Mesenchymal stem cell (in vitro differentiated cells and primary cell): ENCODE results near the gene HIVEP1.

Source experiments
- DNase-seq: peaks from one replicate; pipeline ENCODE4 v3.0.0-alpha.2; 2013
- H2AFZ ChIP-seq: one replicate; pipeline ENCODE4 v1.6.1; 2013; ENCODE audit warnings: low read depth, mild to moderate bottlenecking, control low read depth, inconsistent platforms, low read length, moderate library complexity
- H2AK5ac ChIP-seq: 2 replicates; pipeline ENCODE4 v1.6.1; 2013; ENCODE audit warnings: low read length, moderate library complexity, mild to moderate bottlenecking, inconsistent platforms; ENCODE audit not compliant: severe bottlenecking
- H2BK120ac ChIP-seq: one replicate; pipeline ENCODE4 v1.6.1; 2013; ENCODE audit warnings: low read depth, mild to moderate bottlenecking, inconsistent platforms, low read length, moderate library complexity
- H2BK12ac ChIP-seq, 2 experiments: one replicate each; pipeline ENCODE4 v1.6.1; 2013; ENCODE audit warnings: inconsistent platforms in 2 of 2, low read length in 2 of 2, mild to moderate bottlenecking in 2 of 2, moderate library complexity in 2 of 2, control low read depth in 1 of 2
- H2BK15ac ChIP-seq: one replicate; pipeline ENCODE4 v1.6.1; 2013; ENCODE audit warnings: mild to moderate bottlenecking, low read depth, inconsistent platforms; ENCODE audit not compliant: poor library complexity, severe bottlenecking
- H2BK5ac ChIP-seq: 2 replicates; pipeline ENCODE4 v1.6.1; 2013; ENCODE audit warnings: low read depth, mild to moderate bottlenecking, low read length, control low read depth, inconsistent platforms; ENCODE audit not compliant: poor library complexity, severe bottlenecking
- H3K14ac ChIP-seq, 2 experiments: one replicate each; pipeline ENCODE4 v1.6.1; 2013; ENCODE audit warnings: inconsistent platforms in 2 of 2, low read length in 2 of 2, control low read depth in 1 of 2, mild to moderate bottlenecking in 1 of 2, moderate library complexity in 1 of 2
- H3K18ac ChIP-seq, 2 experiments: one replicate each; pipeline ENCODE4 v1.6.1; 2013; ENCODE audit warnings: inconsistent platforms in 2 of 2, low read length in 2 of 2, control low read depth in 1 of 2, low read depth in 1 of 2, mild to moderate bottlenecking in 1 of 2
- H3K23ac ChIP-seq, 2 experiments: one replicate each; pipeline ENCODE4 v1.6.1; 2013; ENCODE audit warnings: inconsistent platforms in 2 of 2, low read length in 2 of 2, mild to moderate bottlenecking in 2 of 2, moderate library complexity in 2 of 2, control low read depth in 1 of 2
- H3K27ac ChIP-seq: 2 replicates; pipeline ENCODE4 v1.5.1; 2013; ENCODE audit warnings: mild to moderate bottlenecking, moderate library complexity, low read length, control low read depth, inconsistent platforms; ENCODE audit not compliant: poor library complexity, severe bottlenecking
- H3K27me3 ChIP-seq, 2 experiments: 2 replicates each; pipeline versions ENCODE4 v1.6.1 to v1.7.0; 2013; ENCODE audit warnings: low read length in 2 of 2, mild to moderate bottlenecking in 2 of 2, moderate library complexity in 2 of 2, control low read depth in 1 of 2, inconsistent platforms in 1 of 2; ENCODE audit not compliant: control insufficient read depth in 1 of 2, insufficient read depth in 1 of 2
- H3K36me3 ChIP-seq, 2 experiments: 2 replicates each; pipeline versions ENCODE4 v1.6.1 to v1.7.0; 2013; ENCODE audit warnings: low read length in 2 of 2, control low read depth in 1 of 2, inconsistent platforms in 1 of 2, low read depth in 1 of 2, mild to moderate bottlenecking in 1 of 2; ENCODE audit not compliant: insufficient read depth in 2 of 2, control insufficient read depth in 1 of 2
- H3K4ac ChIP-seq, 2 experiments: one replicate each; pipeline ENCODE4 v1.6.1; 2013; ENCODE audit warnings: inconsistent platforms in 2 of 2, low read length in 2 of 2, mild to moderate bottlenecking in 2 of 2, moderate library complexity in 2 of 2, control low read depth in 1 of 2, low read depth in 1 of 2
- H3K4me1 ChIP-seq: 2 replicates; pipeline ENCODE4 v1.6.1; 2013; ENCODE audit warnings: low read depth, low read length, control low read depth; ENCODE audit not compliant: control insufficient read depth, insufficient read depth
- H3K4me2 ChIP-seq: 2 replicates; pipeline ENCODE4 v1.6.1; 2013; ENCODE audit warnings: low read length, mild to moderate bottlenecking, inconsistent platforms; ENCODE audit not compliant: poor library complexity, severe bottlenecking
- H3K4me3 ChIP-seq, 2 experiments: 2 replicates each; pipeline versions ENCODE4 v1.5.1 to v1.7.0; 2013; ENCODE audit warnings: low read length in 2 of 2, mild to moderate bottlenecking in 2 of 2, control low read depth in 1 of 2, low read depth in 1 of 2; ENCODE audit not compliant: insufficient read depth in 1 of 2
- H3K79me1 ChIP-seq: replicated peaks from 2 replicates; pipeline ENCODE4 v1.6.1; 2013; ENCODE audit warnings: mild to moderate bottlenecking, control low read depth, low read length, inconsistent platforms; ENCODE audit not compliant: poor library complexity, severe bottlenecking
- H3K9ac ChIP-seq: 2 replicates; pipeline ENCODE4 v1.7.0; 2013; ENCODE audit warnings: mild to moderate bottlenecking, low read length, moderate library complexity
- H3K9me3 ChIP-seq: 2 replicates; pipeline ENCODE4 v1.7.0; 2013; ENCODE audit warnings: mild to moderate bottlenecking, low read length; ENCODE audit not compliant: control insufficient read depth
- H4K8ac ChIP-seq: one replicate; pipeline ENCODE4 v1.6.1; 2013; ENCODE audit warnings: inconsistent platforms, mild to moderate bottlenecking, low read length, moderate library complexity
- H4K91ac ChIP-seq: one replicate; pipeline ENCODE4 v1.6.1; 2013; ENCODE audit warnings: mild to moderate bottlenecking, low read length, inconsistent platforms
- WGBS: methylation state at CpG from one replicate; pipeline ENCODE4 v1.1.7; 2013; ENCODE audit warnings: mixed read lengths; 5-methylcytosine and 5-hydroxymethylcytosine counted together

Gene HIVEP1

GRCh38 chr6:12173181-12173580, 161.1 kb downstream of the HIVEP1 start:
- H3K79me1 ChIP-seq, result no peaks in the 10 kb centered on the region
- no peak overlapping the region for H3K27ac ChIP-seq
- no peak overlapping the region for H2BK120ac ChIP-seq
- H2BK12ac ChIP-seq, result no peak overlapping the region
- H3K23ac ChIP-seq, result no peak overlapping the region
- no peak overlapping the region for H4K8ac ChIP-seq
- DNase-seq, result no peak
- 93% methylated on average over 4 of the region's 5 CpGs for WGBS
- H3K18ac ChIP-seq, result no peak overlapping the region
- H2BK5ac ChIP-seq, result no peak overlapping the region
- no peaks in the 10 kb centered on the region for H3K36me3 ChIP-seq
- no peak overlapping the region for H3K9ac ChIP-seq
- H2AFZ ChIP-seq, result no peak overlapping the region
- H3K9me3 ChIP-seq, result no peaks in the 10 kb centered on the region
- no peaks in the 10 kb centered on the region for H3K4me1 ChIP-seq
- H3K4me3 ChIP-seq, result no peak overlapping the region
- no peak overlapping the region for H2BK15ac ChIP-seq
- H4K91ac ChIP-seq, result no peak overlapping the region
- no peak overlapping the region for H3K4me2 ChIP-seq
- no peak overlapping the region for H2AK5ac ChIP-seq
- no peak overlapping the region for H3K14ac ChIP-seq
- no peak overlapping the region for H3K4ac ChIP-seq
- no peaks in the 10 kb centered on the region for H3K27me3 ChIP-seq

DNA sequence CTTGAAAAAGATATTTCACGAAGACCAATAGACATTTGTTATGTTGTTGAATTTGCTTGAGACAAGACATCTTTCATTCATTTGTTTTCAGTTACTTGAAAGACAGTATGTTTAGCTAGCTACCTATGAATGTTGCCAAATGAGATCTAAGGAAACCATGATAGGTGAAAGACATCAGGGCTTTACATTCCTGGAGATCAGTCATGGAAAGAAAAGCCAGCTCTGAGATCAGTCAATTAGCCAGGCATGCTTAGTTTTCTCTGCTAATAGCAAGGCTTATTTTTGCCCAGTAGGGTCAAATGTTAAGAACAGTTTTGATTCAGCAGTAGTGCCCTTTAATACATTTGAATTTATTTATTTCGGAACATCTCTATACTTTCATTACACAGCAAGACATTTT, 161.5 kb downstream of the HIVEP1 start:
- no peak for DNase-seq
- no peak overlapping the region for H3K27ac ChIP-seq
- no peak overlapping the region for H3K9ac ChIP-seq
- no peaks in the 10 kb centered on the region for H3K27me3 ChIP-seq
- H4K91ac ChIP-seq, result no peak overlapping the region
- H3K14ac ChIP-seq, result no peak overlapping the region
- WGBS, result 94% methylated on average over 2 of the region's 2 CpGs
- no peaks in the 10 kb centered on the region for H3K4me1 ChIP-seq
- no peak overlapping the region for H2BK120ac ChIP-seq
- H3K79me1 ChIP-seq, result no peaks in the 10 kb centered on the region
- no peak overlapping the region for H2BK15ac ChIP-seq
- no peak overlapping the region for H4K8ac ChIP-seq
- H3K18ac ChIP-seq, result no peak overlapping the region
- H3K4ac ChIP-seq, result no peak overlapping the region
- H3K9me3 ChIP-seq, result no peaks in the 10 kb centered on the region
- H3K23ac ChIP-seq, result no peak overlapping the region
- no peak overlapping the region for H2AK5ac ChIP-seq
- no peak overlapping the region for H2BK5ac ChIP-seq
- no peak overlapping the region for H3K4me3 ChIP-seq
- H2AFZ ChIP-seq, result no peak overlapping the region
- H3K4me2 ChIP-seq, result no peak overlapping the region
- no peak overlapping the region for H2BK12ac ChIP-seq
- no peaks in the 10 kb centered on the region for H3K36me3 ChIP-seq

DNA sequence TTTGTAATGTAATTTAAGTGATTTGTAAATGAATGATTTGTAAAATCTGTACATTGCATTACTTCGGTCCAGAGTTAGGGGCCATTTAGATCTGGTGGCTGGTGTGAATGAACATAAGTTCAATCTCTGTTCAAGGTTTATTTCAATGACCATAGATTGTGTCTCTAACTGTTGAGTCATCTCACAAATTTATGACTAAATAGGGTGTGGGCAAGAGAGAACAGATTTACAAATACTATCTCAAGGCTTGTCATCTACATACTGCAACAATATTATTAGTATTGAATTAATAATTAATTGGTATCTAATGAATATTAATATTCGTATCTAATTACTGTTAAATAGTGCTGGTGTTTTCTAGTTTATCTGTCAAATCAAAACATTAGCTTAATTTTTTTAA, 162.8 kb downstream of the HIVEP1 start:
- H3K27ac ChIP-seq, result no peak overlapping the region
- H3K4me1 ChIP-seq, result no peaks in the 10 kb centered on the region
- H3K18ac ChIP-seq, result no peak overlapping the region
- no peak overlapping the region for H3K4me3 ChIP-seq
- no peak overlapping the region for H3K14ac ChIP-seq
- H2BK120ac ChIP-seq, result no peak overlapping the region
- no peak overlapping the region for H4K8ac ChIP-seq
- no peaks in the 10 kb centered on the region for H3K36me3 ChIP-seq
- H2AK5ac ChIP-seq, result no peak overlapping the region
- H3K23ac ChIP-seq, result no peak overlapping the region
- no peaks in the 10 kb centered on the region for H3K79me1 ChIP-seq
- no peak overlapping the region for H2AFZ ChIP-seq
- no peak overlapping the region for H3K4ac ChIP-seq
- DNase-seq, result no peak
- WGBS, result 92% methylated on average over 1 of the region's 2 CpGs
- no peaks in the 10 kb centered on the region for H3K9me3 ChIP-seq
- H2BK12ac ChIP-seq, result no peak overlapping the region
- H3K27me3 ChIP-seq, result no peaks in the 10 kb centered on the region
- no peak overlapping the region for H4K91ac ChIP-seq
- H2BK5ac ChIP-seq, result no peak overlapping the region
- no peak overlapping the region for H2BK15ac ChIP-seq
- H3K9ac ChIP-seq, result no peak overlapping the region
- H3K4me2 ChIP-seq, result no peak overlapping the region

- no peaks in the 10 kb centered on the region for H3K79me1 ChIP-seq
- H3K4me1 ChIP-seq, result no peaks in the 10 kb centered on the region
- no peak overlapping the region for H3K18ac ChIP-seq
- WGBS, result 97% methylated on average over 8 of the region's 8 CpGs
- H2BK15ac ChIP-seq, result no peak overlapping the region
- H3K14ac ChIP-seq, result no peak overlapping the region
- H2AFZ ChIP-seq, result no peak overlapping the region
- no peaks in the 10 kb centered on the region for H3K36me3 ChIP-seq
- no peak overlapping the region for H3K4me2 ChIP-seq
- H2BK12ac ChIP-seq, result no peak overlapping the region
- no peak overlapping the region for H3K4ac ChIP-seq
- no peak overlapping the region for H4K91ac ChIP-seq
- H4K8ac ChIP-seq, result no peak overlapping the region
- H3K4me3 ChIP-seq, result no peak overlapping the region
- H3K9ac ChIP-seq, result no peak overlapping the region
- no peak overlapping the region for H3K27ac ChIP-seq
- H2AK5ac ChIP-seq, result no peak overlapping the region
- H2BK5ac ChIP-seq, result no peak overlapping the region
- H3K27me3 ChIP-seq, result no peaks in the 10 kb centered on the region
- H3K9me3 ChIP-seq, result no peaks in the 10 kb centered on the region
- no peak overlapping the region for H3K23ac ChIP-seq
- no peak for DNase-seq
- no peak overlapping the region for H2BK120ac ChIP-seq
Observed at GRCh38 chr6:12175626-12176025, 163.5 kb downstream of the HIVEP1 start.
